Stomach (tissue), 4 donors: ENCODE results near the gene ANKS1B.

Experiments used
- CTCF ChIP-seq, 7 experiments: fragments of 450-650 bp in 4 of 7; fragments of 200-600 bp in 3 of 7; sonication (generic) in 3 of 7; IDR thresholded peaks; one replicate each; pipeline ENCODE4 v1.5.1; 2016 to 2019; ENCODE audit warnings: antibody characterized with exemption in 7 of 7, control low read depth in 2 of 7, mild to moderate bottlenecking in 1 of 7
- EP300 ChIP-seq: sonication (generic); formaldehyde crosslinking; IDR thresholded peaks from one replicate; pipeline ENCODE4 v1.6.1; 2017; ENCODE audit warnings: antibody characterized with exemption
- POLR2A ChIP-seq, 4 donors: fragments of 450-650 bp; IDR thresholded peaks; one replicate each; pipeline ENCODE4 v1.6.1; 2016; ENCODE audit warnings: antibody characterized with exemption in 4 of 4, control low read depth in 2 of 4, mild to moderate bottlenecking in 1 of 4, moderate library complexity in 1 of 4
- POLR2AphosphoS5 ChIP-seq, 3 donors: sonication (generic); formaldehyde crosslinking; IDR thresholded peaks; one replicate each; pipeline ENCODE4 v1.6.1; 2016; ENCODE audit warnings: antibody characterized with exemption in 3 of 3

DNA sequence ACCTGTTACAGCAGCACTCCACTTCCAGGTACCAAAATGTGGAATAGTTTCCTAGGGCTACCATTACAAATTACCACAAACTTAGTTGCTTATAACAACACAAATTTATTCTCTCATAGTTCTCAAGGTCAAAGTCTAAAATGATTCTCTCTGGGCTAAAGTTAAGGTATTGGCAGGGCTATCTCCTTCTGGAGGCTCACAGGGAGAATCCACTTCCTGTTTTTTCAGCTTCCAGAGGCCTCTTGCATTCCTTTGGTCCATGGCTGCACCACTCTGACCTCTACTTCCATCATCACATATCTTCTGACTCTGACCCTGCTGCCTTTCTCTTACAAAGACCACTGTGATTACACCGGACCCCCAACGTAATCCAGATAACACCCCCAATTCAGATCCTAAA lies 340.1 kb downstream of the ANKS1B start:
- TF ChIP-seq CTCF (IDR thresholded peaks at IDR 0.05) = no peak
- no peak for TF ChIP-seq POLR2AphosphoS5 (IDR thresholded peaks at IDR 0.05)
- no peak for TF ChIP-seq POLR2A (IDR thresholded peaks at IDR 0.05)
- no peak for TF ChIP-seq EP300
